Suppressor macrophage (primary cell): ENCODE data around the gene LCN1.

Experiments used
- DNase-seq, 4 experiments: peaks; one replicate each; pipeline ENCODE4 v3.0.0-alpha.2; 2020 to 2022

Gene LCN1

GRCh38 chr9:135488527-135488926, 32.7 kb upstream of the LCN1 start:
- DNase-seq: no peak

- DNase-seq: no peak
Measured at GRCh38 chr9:135489188-135489906, 31.9 kb upstream of the LCN1 start.

GRCh38 chr9:135490166-135490870, 30.9 kb upstream of the LCN1 start:
- no peak for DNase-seq

GRCh38 chr9:135490980-135491464, 30.2 kb upstream of the LCN1 start:
- no peak for DNase-seq

- no peak for DNase-seq
Measured at GRCh38 chr9:135491764-135492163, 29.5 kb upstream of the LCN1 start.

GRCh38 chr9:135492886-135493669, 28.2 kb upstream of the LCN1 start:
- no peak for DNase-seq

- no peak for DNase-seq
Measured at GRCh38 chr9:135494791-135495559, 26.3 kb upstream of the LCN1 start.

- DNase-seq: no peak
Measured at GRCh38 chr9:135498381-135499126, 22.7 kb upstream of the LCN1 start.

GRCh38 chr9:135499326-135500070, 21.7 kb upstream of the LCN1 start:
- peak; percentile 93 to 97 (median 94) for DNase-seq

- peak in 1 of 4 experiments; percentile 10 for DNase-seq
Measured at GRCh38 chr9:135500071-135500524, 21.1 kb upstream of the LCN1 start.

- DNase-seq: peak; percentile 92 to 97 (median 94)
Measured at GRCh38 chr9:135500525-135501260, 20.5 kb upstream of the LCN1 start, which contains the start of gene MRPS2. MRPS2 (plus strand) TSS chr9:135500682; CDS start chr9:135500711, 29 bp downstream.

GRCh38 chr9:135501261-135502167, 19.7 kb upstream of the LCN1 start:
- DNase-seq: peak in 2 of 4 experiments; percentile 70 to 81

- DNase-seq: no peak
Measured at GRCh38 chr9:135502168-135502872, 18.9 kb upstream of the LCN1 start.

- DNase-seq: no peak
Measured at GRCh38 chr9:135502873-135503321, 18.3 kb upstream of the LCN1 start.

GRCh38 chr9:135503371-135504261, 17.6 kb upstream of the LCN1 start:
- no peak for DNase-seq

- DNase-seq: peak; percentile 65 to 83 (median 78)
Measured at GRCh38 chr9:135504262-135505243, 16.7 kb upstream of the LCN1 start.
